ENCODE measurements around the gene FARS2.

FARS2 gene

DNA sequence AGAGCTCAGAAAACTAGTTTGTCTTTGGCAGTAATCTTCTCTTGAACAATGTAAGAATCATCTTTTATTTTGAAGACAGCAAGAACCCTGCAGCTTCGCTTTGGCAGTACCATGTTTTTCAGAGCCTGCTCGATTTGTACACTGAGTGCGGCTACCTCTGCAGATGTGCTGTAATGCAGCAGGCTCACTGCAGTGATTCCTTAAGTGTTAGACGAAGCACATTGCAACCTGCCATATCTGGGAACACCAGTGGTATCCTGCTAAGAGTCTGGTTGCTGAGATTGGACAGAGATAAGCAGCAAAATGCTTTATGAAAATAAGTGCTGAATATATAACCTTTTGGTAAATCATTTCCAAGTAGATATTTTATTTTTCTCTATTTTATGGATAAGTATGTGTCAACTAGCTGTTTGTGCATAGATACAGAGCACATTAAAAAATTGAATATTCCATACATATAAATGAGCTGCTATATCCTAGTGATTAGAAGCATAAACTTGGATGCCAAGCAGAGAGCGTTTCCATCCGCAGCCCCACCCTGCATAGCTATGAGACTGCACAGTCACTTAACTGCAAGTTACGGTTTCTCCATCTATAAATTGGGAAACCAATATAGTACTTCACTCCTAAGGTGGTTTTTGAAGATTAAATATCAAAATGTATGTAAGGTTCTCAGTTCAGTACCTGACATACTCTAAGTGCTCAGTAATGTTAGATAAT, 328.3 kb downstream of the FARS2 start:
- DNase-seq: no peak

DNA sequence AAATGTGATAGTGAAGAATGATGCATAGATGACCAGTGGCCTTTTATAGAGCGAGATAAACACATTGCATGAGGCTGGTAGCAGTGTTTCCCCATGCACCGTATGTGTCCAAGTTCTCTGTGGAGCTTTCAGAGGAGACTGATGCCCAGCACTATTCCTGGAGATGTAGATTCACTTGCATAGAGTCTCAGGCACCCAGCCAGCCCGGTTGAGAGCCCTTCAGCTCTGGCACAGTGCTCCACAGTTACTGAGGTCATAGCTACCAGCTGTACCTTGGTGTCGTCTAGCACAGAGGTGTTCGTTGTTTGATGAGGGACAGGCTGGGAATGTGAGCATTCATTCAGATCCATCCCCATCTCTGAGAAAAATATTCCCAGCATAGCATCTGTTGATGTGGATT, 328.9 kb downstream of the FARS2 start:
- DNase-seq: peak in 1 of 14 donors; percentile 7

DNA sequence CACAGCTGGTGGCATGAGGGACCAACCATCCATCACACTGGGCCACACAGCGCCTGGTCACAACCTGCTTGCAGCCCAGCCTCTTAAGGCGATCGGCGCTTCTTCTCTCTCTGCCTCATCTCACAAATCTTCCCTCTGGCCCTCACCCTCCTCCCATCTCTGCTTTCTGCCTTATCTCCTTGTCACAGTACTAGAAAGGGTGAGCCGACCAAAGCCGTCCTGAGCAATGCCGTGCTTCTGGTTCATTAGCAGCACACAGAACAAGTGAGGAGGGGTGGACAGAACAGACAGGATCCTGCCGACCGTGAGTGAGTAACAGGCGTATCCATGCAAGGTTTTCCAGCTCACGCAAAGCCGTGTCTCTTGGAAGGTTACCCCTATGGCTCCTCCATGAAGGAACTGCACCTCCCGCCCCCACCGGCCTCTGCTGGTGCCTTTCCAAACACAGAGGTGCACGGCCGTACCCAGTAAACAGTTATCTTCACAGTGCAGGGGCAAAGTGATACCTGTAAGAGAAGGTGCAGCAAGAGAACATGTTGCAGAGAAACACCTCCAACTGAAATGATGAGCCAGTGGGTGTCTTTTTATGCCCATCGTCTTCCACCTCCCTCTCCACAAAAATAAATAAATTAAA, 331.7 kb downstream of the FARS2 start:
- DNase-seq: no peak

GRCh38 chr6:5595184-5595583, 333.9 kb downstream of the FARS2 start:
- DNase-seq: no peak

DNA sequence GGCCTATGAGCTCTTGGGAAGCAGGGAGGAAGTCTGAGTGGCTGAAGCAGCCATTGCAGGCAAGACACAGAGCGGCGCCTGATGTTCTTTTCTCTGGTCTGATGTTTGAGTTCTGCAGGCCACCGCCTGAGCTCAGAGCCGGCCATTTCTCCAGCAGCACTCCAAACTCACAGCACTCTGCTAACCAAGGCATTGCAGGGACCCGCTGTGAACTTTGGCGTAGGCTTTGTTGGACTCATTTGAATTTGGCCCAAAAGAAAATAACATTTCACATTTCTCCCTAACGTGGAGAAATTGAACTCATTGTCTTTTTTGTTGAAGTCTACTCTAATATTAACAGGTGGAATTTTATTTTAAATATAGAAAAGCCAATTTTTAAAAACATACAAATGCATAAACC, 336.1 kb downstream of the FARS2 start:
- DNase-seq: no peak

DNA sequence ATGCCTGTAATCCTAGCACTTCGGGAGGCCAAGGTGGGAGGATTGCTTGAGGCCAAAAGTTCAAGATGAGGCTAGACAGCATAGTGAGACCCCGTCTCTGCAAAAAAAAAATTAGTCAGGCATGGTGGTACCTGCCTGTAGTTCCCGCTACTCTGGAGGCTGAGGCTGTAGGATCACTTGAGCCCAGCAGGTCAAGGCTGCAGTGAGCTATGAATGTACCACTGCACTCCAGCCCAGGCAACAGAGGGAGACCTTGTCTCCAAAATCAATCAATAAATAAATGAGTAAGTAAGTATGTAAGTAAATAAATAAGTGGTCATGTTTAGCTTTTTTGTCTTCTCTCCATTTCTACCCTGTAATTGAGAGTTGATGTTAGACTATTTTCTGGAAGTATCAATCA, 336.8 kb downstream of the FARS2 start:
- DNase-seq: no peak

DNA sequence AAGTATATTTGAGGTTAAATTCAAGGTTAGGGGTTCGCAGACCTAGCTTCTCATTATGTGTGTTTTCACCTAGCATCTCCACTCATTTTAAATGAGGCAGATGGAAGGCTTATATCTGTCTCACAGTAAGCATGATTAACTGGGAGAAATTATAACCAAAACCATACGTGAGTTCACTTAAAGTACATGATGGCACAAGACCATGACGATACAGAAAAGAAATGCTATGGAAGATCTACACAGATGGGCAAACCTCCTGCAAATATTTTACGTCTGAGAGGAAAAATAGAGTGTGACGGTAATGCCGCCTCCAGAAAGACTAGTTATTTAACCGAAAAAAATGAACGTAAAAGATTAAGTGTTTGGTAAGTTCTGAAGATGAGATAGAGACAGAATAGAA, 337.8 kb downstream of the FARS2 start:
- DNase-seq: no peak

GRCh38 chr6:5605937-5606336, 344.6 kb downstream of the FARS2 start:
- no peak for DNase-seq

DNA sequence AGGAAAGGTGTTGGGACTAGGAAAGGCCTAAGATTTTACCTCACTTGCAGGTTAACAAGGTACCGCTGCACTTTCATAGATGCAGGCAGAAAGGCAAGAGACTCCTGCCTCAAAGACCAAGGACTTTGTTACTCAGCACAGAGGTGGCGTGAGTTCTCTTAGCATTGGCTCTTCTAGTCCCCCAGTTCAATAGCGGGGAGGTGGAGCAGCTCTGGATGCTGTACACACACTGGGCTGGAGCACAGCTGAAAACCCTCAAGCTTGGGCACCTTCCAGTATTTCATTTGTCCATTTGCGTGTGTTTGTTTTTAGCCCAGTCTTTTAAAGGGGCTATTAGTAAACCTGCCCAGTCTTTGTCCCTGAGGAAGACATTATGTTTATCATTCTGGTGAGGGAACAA, 345.2 kb downstream of the FARS2 start:
- no peak for DNase-seq

GRCh38 chr6:5610640-5611039, 349.3 kb downstream of the FARS2 start:
- DNase-seq: no peak

DNA sequence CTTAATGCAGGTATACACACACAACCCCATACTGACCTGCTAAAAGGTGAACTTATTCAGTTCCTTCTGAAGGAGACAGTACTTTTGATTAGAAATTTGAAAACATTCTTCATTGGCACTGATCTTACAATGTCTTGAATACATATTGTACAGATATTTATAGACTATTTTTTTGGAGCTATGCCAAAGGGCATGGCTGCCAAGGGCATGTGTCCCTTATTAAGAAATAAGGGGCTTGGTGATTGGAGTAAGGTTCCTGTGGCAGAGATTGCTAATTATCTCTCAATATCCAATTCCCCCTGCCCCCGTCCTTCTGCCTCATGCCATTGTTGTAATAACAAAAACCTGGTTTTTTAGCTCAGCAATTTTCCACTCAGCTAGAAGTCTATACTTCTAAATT, 355.9 kb downstream of the FARS2 start:
- no peak for DNase-seq

DNA sequence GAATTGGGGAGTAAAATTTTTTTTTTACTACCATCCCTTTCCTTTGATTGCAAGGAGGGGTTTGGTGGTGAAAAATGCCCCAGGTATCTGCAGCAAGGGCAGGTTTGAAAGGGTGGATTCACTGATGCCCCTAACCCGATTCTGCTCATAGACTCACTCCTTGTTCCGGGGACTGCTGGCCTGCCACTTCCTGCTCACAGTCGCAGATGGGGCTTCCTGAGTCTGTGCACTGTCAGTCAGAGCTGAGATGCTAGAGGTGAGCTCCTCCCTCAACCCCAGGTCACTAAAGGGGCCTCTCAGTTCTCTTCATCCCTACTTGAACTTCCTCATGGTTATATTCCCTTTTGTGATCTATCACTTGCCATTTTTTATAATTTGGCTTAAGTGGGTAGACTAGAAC, 357.9 kb downstream of the FARS2 start:
- DNase-seq: no peak

DNA sequence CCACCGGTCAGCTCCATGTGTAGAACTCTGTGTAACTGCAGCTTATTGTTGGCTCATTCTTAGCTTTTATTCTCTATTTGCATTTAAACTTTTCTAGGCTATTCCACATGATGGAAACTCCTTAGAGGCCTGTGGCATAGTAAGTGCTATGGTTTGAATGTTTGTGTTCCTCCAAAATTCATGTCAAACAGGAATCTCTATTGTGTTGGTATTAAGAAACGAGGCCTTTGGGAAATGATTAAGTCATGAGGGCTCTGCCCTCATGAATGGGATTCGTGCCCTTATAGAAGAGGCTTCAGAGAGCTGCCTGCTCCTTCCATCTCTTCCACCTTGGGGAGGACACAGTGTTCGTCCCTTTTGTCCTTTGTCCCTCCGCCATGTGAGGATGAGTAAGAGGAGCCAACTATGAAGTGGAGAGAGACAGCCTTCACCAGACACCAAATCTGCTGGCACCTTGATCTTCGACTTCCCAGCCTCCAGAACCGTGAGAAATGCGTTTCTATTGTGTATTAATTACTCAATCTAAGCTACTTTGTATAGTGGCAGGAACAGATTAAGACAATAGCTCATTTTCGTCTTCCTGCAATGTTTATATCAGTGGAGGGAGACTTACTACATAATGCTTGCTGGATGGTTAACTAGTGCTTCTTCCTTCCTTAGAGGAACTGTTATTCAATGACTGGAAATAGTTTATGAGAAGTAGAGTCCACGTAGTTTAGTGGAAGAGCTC, 361.1 kb downstream of the FARS2 start:
- no peak for DNase-seq

DNA sequence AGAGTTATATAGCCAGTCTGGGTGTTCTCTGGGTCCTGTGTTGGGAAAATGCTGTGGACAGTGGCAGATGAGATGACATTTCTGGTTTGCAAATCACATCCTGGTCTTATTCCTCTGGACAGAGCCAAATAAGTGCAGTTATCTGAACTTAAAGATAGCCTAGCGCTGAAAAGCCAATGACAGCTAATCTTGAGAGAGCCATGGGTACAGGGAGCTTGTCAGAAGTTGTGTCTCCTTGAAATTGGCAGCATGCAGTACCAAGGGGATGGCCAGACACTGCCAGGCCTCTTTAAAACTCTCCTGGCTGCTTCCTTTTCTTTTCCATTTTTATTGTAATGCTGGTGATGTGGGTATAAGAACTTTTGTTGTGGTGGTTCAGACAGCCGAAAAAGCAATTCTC, 362.5 kb downstream of the FARS2 start:
- DNase-seq: no peak

DNA sequence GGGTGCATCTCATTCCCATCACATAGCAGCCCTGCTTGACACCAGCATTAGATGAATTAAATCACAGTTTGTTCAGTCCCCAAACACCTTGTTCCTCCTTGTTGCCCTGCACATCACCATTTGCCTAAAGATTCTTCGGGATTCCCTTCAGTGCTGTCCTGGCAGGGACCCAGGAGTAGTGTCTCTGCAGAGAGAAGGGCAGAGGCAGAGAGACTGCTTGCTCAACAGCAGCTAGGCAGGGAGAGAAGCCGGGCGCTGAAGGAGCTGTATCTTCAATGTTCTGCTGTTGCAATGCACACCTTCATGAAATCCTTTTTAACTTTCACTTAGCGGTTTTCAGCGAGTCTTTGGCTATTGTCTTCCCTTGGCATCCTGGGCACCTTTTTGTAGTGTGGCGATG, 362.9 kb downstream of the FARS2 start:
- DNase-seq: no peak

DNA sequence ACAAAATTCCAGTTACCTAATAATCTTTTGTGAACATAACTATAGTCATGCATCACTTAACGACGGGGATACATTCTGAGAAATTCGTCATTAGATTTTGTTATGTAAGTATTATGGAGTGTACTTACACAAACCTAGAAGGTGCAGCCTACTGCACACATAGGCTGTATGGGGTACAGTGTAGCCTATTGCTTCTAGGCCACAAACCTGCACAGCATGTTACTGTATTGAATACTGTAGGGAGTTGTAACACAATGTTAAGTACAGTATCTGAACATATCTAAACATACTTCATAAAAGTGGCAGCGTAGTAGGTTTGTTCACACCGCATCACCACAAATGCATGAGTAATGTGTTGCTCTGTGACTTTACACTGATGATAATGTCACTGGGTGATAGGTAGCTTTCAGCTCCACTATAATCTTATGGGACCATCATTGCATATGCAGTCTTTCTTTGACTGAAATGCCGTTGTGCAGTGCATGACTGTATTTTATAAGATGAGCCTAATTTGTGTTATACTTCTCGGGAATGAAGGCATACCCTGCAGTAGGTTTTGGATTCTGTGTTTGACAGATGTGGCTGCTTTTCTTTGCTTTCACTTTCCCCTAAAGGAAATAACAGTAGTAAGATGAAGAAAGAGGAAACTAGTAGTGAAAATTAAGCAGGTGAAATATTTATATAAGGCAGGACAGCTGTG, 365.6 kb downstream of the FARS2 start:
- no peak for DNase-seq

GRCh38 chr6:5630636-5631035, 369.3 kb downstream of the FARS2 start:
- DNase-seq: no peak

- DNase-seq: no peak
Observed at GRCh38 chr6:5632348-5632935, 371.1 kb downstream of the FARS2 start.

- DNase-seq: no peak
Observed at GRCh38 chr6:5634525-5634924, 373.2 kb downstream of the FARS2 start.

- DNase-seq: no peak
Observed at GRCh38 chr6:5636210-5637030, 375.1 kb downstream of the FARS2 start.

DNA sequence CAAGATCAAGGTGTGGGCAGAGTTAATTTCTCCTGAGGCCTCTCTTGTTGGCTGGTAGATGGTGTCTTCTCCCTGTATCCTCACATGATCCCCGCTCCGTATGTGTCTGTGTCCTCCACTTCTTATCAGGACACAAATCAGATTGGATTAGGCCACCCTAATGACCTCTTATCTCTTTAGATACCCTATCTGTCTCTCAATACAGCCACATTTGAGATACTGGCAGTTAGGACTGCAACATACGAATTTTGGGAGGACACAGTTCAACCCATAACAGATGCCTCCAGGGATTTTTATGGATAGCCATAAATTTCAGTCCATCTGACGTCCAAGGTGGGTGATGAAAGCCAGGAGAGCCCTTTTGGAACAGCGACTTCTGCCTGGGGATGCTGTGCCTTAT, 376.4 kb downstream of the FARS2 start:
- no peak for DNase-seq

DNA sequence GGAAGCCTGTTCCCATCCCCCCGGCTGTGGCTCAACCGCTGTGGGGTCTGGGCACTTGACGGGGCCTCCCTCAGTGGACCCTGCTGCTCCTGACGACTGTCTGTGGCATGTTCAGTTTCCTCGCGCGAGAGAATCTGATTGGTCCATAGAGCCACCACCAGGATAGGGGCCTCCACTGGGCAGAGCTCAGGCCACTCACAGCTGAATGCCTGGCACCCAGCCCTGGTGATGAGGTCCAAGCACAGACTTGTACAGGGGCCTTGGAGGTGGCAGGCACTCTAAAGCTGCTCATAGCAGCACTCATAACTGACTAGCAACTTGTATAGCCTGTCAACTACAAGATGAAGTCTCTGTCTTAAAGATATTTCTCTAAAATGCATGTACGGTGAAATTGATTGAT, 377.4 kb downstream of the FARS2 start:
- peak in 12 of 14 donors; percentile 4 to 63 (median 27) for DNase-seq
